ENCODE measurements around the gene PACS2. TPM values are rescaled to one million over a fixed set of nuclear protein-coding genes. Genes with fewer than 3 reads are reported as not detected.

Gene PACS2
- total RNA-seq, 1 experiment from 2014 or later, result 27.3 TPM

GRCh38 chr14:105384041-105384557 lies 69.6 kb downstream of the PACS2 start:
- Histone ChIP-seq H3K36me3 (peaks cover 3% of the 10 kb centered on the region; the same call in 1 of the 2 replicates), H3K4me3 (no peak overlapping the region), H3K27me3 (replicated peaks) (no peaks in the 10 kb centered on the region), H3K4me1 (replicated peaks) (no peaks in the 10 kb centered on the region), H3K27ac (no peak overlapping the region), H3K9me3 (replicated peaks) (no peaks in the 10 kb centered on the region; the same call in 1 of the 2 replicates)
- DNase-seq (ENCODE audit: low read depth in 1 of 2, low spot score in 2 of 2), result no peak

DNA sequence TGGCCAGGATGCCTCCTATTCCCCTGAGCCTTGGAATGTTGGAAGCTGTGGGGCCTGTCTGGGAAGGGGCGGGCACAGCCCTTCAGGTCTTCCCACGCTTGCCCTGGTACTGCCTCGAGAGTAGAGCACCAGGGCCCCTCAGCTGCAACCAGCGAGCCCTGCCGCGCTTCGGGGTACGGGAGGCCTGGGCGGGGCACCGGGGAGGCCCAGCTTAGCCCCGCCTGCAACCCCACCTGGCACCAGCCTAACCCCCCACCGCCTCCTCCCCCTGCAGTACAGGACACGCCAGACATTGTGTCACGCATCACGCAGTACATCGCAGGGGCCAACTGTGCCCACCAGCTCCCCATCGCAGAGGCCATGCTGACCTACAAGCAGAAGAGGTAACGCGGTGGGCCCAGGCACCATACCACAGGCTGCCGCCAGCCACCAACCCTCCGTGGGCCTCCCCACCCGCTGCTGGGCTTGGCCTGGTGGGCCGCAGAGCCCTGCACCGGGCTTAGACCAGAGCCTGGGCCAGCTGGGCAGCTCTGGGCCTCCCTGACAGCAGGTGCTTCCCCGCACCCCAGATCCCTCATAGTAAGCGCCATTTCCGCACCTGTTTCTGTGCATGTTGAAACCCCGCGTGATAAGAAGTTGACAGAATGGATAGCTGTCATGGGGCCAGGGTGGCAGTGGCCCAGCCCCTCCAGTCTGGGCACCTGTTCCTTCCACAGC lies 70.2 kb downstream of the PACS2 start:
- H3K9me3 ChIP-seq (replicated peaks), result no peaks in the 10 kb centered on the region
- H3K36me3 ChIP-seq, result peaks cover 3% of the 10 kb centered on the region; the same call in 1 of the 2 replicates
- H3K4me3 ChIP-seq, result no peak overlapping the region
- no peak overlapping the region for H3K27ac ChIP-seq
- no peaks in the 10 kb centered on the region for H3K27me3 ChIP-seq (replicated peaks)
- DNase-seq (ENCODE audit: low read depth in 1 of 2, low spot score in 2 of 2), result no peak
- no peaks in the 10 kb centered on the region for H3K4me1 ChIP-seq (replicated peaks)

DNA sequence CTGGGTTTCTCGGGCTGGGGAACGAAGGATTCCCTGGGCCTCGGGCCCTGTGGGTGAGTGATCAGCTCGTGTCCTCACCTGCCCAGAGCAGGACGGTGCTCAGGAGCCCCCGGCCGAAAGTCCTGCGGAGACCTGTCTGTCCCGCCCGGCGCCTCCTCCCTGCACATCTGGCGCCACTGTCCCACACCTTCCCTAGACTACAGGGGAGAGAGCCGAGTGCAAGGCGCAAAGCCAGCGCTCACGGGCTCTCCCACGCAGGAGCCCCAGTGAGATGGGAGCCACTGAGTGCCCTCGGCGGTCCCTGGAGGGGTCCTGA lies 70.7 kb downstream of the PACS2 start:
- H3K36me3 ChIP-seq, result no peaks in the 10 kb centered on the region; the same call in 1 of the 2 replicates
- no peak overlapping the region for H3K4me3 ChIP-seq
- H3K9me3 ChIP-seq (replicated peaks), result no peaks in the 10 kb centered on the region
- DNase-seq (ENCODE audit: low read depth in 1 of 2, low spot score in 2 of 2), result no peak
- no peaks in the 10 kb centered on the region for H3K4me1 ChIP-seq (replicated peaks)
- H3K27me3 ChIP-seq (replicated peaks), result no peaks in the 10 kb centered on the region
- H3K27ac ChIP-seq, result no peak overlapping the region

DNA sequence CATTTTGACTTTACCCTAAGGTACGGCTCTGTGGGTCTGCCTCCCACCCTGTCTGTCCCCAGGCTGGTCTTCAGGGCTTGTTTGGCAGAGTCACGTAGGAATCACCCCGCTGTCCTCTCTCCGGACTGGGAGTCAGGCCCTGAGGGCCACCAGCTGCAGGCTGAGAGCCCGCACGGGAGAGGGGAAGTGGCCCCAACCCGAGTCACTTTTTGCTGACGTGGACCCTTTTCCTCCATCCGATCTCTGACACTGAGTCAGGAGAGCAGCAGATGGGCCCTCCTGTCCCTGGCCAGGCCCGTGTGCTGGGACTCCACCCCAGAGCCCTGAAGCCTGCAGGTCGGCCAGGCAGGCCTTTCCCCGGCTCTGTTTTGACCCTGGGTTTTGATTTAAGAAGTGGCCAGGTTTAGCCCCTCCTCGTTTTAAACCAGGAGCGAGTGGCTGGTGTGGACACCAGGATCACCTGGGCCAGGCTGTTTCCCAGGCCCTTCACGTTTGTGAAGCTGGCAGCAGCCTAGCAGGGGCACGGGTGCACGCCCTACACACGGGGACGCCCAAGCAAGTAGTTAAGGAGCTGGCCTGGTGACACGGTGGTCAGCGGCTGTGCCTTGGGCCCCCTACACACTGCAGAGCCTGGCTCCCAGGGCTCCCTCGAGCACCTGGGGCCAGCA lies 71.3 kb downstream of the PACS2 start:
- no peaks in the 10 kb centered on the region for H3K27me3 ChIP-seq (replicated peaks)
- H3K27ac ChIP-seq, result no peak overlapping the region
- H3K4me1 ChIP-seq (replicated peaks), result no peaks in the 10 kb centered on the region
- no peaks in the 10 kb centered on the region; the same call in 1 of the 2 replicates for H3K36me3 ChIP-seq
- no peaks in the 10 kb centered on the region for H3K9me3 ChIP-seq (replicated peaks)
- DNase-seq (ENCODE audit: low read depth in 1 of 2, low spot score in 2 of 2), result no peak
- no peak overlapping the region for H3K4me3 ChIP-seq

DNA sequence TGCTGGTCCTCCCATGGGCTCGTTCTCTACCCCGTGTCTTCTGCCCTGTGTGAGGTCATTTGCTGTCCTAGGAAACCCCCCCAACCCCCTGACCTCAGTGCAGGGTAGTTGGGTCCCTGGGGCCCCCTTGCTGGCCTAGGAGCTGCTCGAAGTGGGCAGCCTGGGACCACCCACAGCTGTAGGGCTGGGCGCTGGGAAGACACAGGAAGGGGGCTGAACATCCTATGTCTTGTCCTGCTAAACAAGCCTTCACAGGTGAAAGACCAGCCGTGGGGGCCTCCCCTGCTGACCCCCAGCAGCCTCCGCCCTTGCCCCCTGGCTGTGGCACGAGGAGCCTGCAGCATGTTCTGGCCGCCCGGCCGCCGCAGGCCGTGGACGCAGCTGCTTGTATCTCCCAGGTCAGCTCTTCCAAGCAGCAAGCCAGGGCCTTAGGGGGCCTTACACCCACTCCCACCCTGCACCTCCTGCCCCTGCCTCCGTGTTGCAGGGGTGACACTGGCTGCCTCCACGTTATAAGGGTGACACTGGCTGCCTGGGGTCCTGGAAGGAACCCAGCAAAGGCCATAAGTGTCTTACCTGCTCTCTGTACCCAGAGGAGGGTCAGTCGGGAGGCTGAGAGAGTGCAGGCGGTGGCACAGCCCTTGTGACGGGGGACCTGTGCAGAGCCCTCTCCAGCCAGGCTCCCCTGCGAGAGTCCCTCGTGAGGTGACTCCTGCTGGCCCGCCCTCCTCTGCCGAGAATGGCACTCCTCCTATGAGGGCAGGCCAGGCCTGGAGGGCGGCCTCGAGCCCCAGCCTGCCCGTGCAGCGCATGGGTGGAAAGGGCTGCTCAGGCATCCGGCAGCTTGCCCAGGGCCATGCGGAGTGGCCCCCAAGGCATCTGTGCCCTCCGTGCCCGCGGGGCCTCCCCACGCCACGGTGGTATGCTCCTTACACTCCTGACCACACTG lies 72.3 kb downstream of the PACS2 start:
- Histone ChIP-seq H3K36me3 (no peaks in the 10 kb centered on the region; the same call in 1 of the 2 replicates), H3K4me1 (replicated peaks) (no peaks in the 10 kb centered on the region), H3K27me3 (replicated peaks) (no peaks in the 10 kb centered on the region), H3K27ac (no peak overlapping the region), H3K9me3 (replicated peaks) (no peaks in the 10 kb centered on the region), H3K4me3 (no peak overlapping the region)
- DNase-seq (ENCODE audit: low read depth in 1 of 2, low spot score in 2 of 2), result no peak

GRCh38 chr14:105387530-105387922 lies 73.0 kb downstream of the PACS2 start:
- no peak overlapping the region for H3K27ac ChIP-seq
- H3K27me3 ChIP-seq (replicated peaks), result no peaks in the 10 kb centered on the region
- no peak for DNase-seq (ENCODE audit: low read depth in 1 of 2, low spot score in 2 of 2)
- H3K36me3 ChIP-seq, result no peaks in the 10 kb centered on the region; the same call in 1 of the 2 replicates
- no peak overlapping the region for H3K4me3 ChIP-seq
- H3K4me1 ChIP-seq (replicated peaks), result no peaks in the 10 kb centered on the region
- H3K9me3 ChIP-seq (replicated peaks), result no peaks in the 10 kb centered on the region

- Histone ChIP-seq H3K36me3 (no peaks in the 10 kb centered on the region; the same call in 1 of the 2 replicates), H3K4me1 (replicated peaks) (no peaks in the 10 kb centered on the region), H3K4me3 (no peak overlapping the region), H3K27me3 (replicated peaks) (no peaks in the 10 kb centered on the region), H3K27ac (no peak overlapping the region), H3K9me3 (replicated peaks) (no peaks in the 10 kb centered on the region)
- DNase-seq (ENCODE audit: low read depth in 1 of 2, low spot score in 2 of 2), result no peak
Measured at GRCh38 chr14:105388110-105388951, 73.8 kb downstream of the PACS2 start.

DNA sequence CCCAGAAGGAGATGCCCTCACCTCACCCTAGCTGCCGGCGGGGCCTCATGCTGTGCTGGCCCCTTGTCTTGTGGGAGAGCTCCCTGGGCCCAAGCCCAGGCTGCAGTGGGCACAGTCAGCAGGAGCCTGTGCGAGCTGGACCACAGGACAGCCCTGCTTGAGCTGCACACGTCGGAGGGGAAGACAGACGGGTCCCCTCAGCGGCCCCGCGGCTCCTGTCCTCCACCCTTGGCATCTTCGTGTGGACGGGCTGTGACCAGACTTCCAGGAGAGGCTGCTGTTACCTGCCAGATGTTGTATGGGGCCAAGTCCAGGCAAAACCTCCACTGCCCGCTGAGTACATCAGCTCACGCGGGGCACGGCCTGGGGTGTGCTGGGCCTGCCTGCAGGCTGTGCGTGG lies 74.4 kb downstream of the PACS2 start:
- no peaks in the 10 kb centered on the region for H3K27me3 ChIP-seq (replicated peaks)
- no peak overlapping the region for H3K4me3 ChIP-seq
- no peak for DNase-seq (ENCODE audit: low read depth in 1 of 2, low spot score in 2 of 2)
- no peaks in the 10 kb centered on the region for H3K9me3 ChIP-seq (replicated peaks)
- H3K27ac ChIP-seq, result no peak overlapping the region
- H3K4me1 ChIP-seq (replicated peaks), result no peaks in the 10 kb centered on the region
- H3K36me3 ChIP-seq, result no peaks in the 10 kb centered on the region

GRCh38 chr14:105389534-105389933 lies 75.0 kb downstream of the PACS2 start:
- Histone ChIP-seq H3K27me3 (replicated peaks) (no peaks in the 10 kb centered on the region), H3K36me3 (no peaks in the 10 kb centered on the region), H3K27ac (no peak overlapping the region), H3K4me1 (replicated peaks) (no peaks in the 10 kb centered on the region), H3K9me3 (replicated peaks) (no peaks in the 10 kb centered on the region), H3K4me3 (no peak overlapping the region)
- DNase-seq (ENCODE audit: low read depth in 1 of 2, low spot score in 2 of 2), result no peak

GRCh38 chr14:105389976-105390848 lies 75.7 kb downstream of the PACS2 start:
- Histone ChIP-seq H3K4me3 (no peak overlapping the region), H3K9me3 (replicated peaks) (no peaks in the 10 kb centered on the region), H3K36me3 (no peaks in the 10 kb centered on the region), H3K27me3 (replicated peaks) (no peaks in the 10 kb centered on the region), H3K27ac (no peak overlapping the region), H3K4me1 (replicated peaks) (no peaks in the 10 kb centered on the region)
- no peak for DNase-seq (ENCODE audit: low read depth in 1 of 2, low spot score in 2 of 2)

DNA sequence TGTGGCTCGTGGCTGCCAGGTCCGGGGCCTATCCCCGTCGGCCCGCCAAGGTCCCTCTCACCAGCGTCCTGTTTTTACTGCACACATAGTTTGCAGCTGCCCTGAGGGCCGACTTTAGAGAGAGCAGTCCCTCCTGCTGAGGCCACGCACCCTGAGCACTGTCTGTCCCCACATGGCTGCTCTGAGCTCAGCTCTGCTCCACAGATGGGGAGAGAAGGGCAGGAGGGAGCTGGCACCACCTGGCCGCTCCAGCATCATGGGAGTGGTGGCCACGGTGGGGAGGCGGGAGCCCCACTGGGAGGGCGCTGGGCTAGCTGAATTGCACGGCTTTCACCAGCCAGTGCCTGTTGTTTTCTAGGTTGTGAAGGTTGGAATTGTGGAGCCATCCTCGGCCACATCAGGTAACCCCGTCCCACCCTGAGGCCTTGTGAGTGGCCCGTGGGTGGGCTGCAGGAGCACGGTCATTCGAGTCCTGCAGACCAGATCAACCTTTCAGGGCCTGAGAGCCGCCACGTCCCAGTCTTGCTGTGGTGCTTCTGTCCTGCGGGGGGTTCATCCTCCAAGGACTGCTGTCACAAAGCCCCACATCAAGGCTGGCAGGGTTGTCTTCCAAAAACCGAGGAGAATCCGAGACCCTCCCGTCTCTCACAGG lies 76.4 kb downstream of the PACS2 start:
- no peak for DNase-seq (ENCODE audit: low read depth in 1 of 2, low spot score in 2 of 2)
- Histone ChIP-seq H3K36me3 (no peaks in the 10 kb centered on the region), H3K4me3 (no peak overlapping the region), H3K9me3 (replicated peaks) (no peaks in the 10 kb centered on the region), H3K27ac (no peak overlapping the region), H3K4me1 (replicated peaks) (no peaks in the 10 kb centered on the region), H3K27me3 (replicated peaks) (no peaks in the 10 kb centered on the region)

DNA sequence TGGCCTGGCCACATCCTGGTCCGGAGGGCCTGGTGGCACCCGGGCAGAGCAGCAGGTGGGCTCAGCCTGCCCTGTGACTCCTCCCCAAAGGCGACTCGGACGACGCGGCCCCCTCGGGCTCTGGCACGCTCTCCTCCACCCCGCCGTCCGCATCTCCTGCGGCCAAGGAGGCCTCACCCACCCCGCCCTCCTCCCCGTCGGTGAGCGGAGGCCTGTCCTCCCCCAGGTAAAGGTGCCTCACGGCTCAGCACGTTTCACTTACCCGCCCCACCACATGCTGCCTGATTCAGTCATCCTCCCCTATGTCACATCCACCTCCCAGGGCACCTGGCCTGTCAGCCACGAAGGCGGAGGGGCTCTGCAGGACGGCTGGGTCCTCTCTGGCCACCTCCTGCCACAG lies 77.0 kb downstream of the PACS2 start:
- Histone ChIP-seq H3K9me3 (replicated peaks) (no peaks in the 10 kb centered on the region), H3K27ac (no peak overlapping the region), H3K27me3 (replicated peaks) (no peaks in the 10 kb centered on the region), H3K4me3 (no peak overlapping the region), H3K4me1 (replicated peaks) (peaks cover 2% of the 10 kb centered on the region), H3K36me3 (no peaks in the 10 kb centered on the region)
- no peak for DNase-seq (ENCODE audit: low read depth in 1 of 2, low spot score in 2 of 2)
